ENCODE data around the gene WSCD1.

The WSCD1 gene

GRCh38 chr17:6088141-6088540, 18.0 kb downstream of the WSCD1 start:
- no peak for DNase-seq

- DNase-seq, result no peak
Observed at GRCh38 chr17:6090253-6090652, 20.1 kb downstream of the WSCD1 start.

- no peak for DNase-seq
Observed at GRCh38 chr17:6092182-6092902, 22.2 kb downstream of the WSCD1 start.

- DNase-seq, result no peak
Observed at GRCh38 chr17:6092903-6093468, 22.8 kb downstream of the WSCD1 start.

GRCh38 chr17:6094453-6094852, 24.3 kb downstream of the WSCD1 start:
- DNase-seq, result no peak

GRCh38 chr17:6094926-6095325, 24.7 kb downstream of the WSCD1 start:
- no peak for DNase-seq

- DNase-seq, result no peak
Observed at GRCh38 chr17:6095501-6095900, 25.3 kb downstream of the WSCD1 start.

- DNase-seq, result no peak
Observed at GRCh38 chr17:6096201-6097004, 26.2 kb downstream of the WSCD1 start.

GRCh38 chr17:6097005-6097279, 26.8 kb downstream of the WSCD1 start:
- no peak for DNase-seq

- DNase-seq, result no peak
Observed at GRCh38 chr17:6098050-6098822, 28.1 kb downstream of the WSCD1 start.

GRCh38 chr17:6098823-6099180, 28.6 kb downstream of the WSCD1 start:
- DNase-seq, result no peak

GRCh38 chr17:6099492-6099891, 29.3 kb downstream of the WSCD1 start:
- no peak for DNase-seq

GRCh38 chr17:6100146-6100545, 30.0 kb downstream of the WSCD1 start:
- DNase-seq, result no peak

- no peak for DNase-seq
Observed at GRCh38 chr17:6100891-6101500, 30.8 kb downstream of the WSCD1 start.

GRCh38 chr17:6101706-6102105, 31.5 kb downstream of the WSCD1 start:
- DNase-seq, result no peak

GRCh38 chr17:6102615-6103014, 32.4 kb downstream of the WSCD1 start:
- DNase-seq, result no peak

- DNase-seq, result no peak
Observed at GRCh38 chr17:6104956-6105648, 34.9 kb downstream of the WSCD1 start.

- no peak for DNase-seq
Observed at GRCh38 chr17:6105649-6106007, 35.4 kb downstream of the WSCD1 start.

GRCh38 chr17:6106212-6106611, 36.0 kb downstream of the WSCD1 start:
- DNase-seq, result no peak

- DNase-seq, result no peak
Observed at GRCh38 chr17:6107791-6108190, 37.6 kb downstream of the WSCD1 start.

- no peak for DNase-seq
Observed at GRCh38 chr17:6108382-6108781, 38.2 kb downstream of the WSCD1 start.

- DNase-seq, result no peak
Observed at GRCh38 chr17:6108987-6109386, 38.8 kb downstream of the WSCD1 start.

GRCh38 chr17:6109536-6109935, 39.4 kb downstream of the WSCD1 start:
- DNase-seq, result no peak

Measured in NCI-H1417 treated with DMSO at 0.1 percent for 48 hours (cell line).